Peyer's patch (tissue), 4 donors: ENCODE measurements around the gene SYNPO.

Experiments used
- CTCF ChIP-seq, 6 experiments: fragments of 450-650 bp in 4 of 6; fragments of 200-600 bp in 2 of 6; sonication (generic) in 1 of 6; IDR thresholded peaks; one replicate each; pipeline ENCODE4 v1.5.1; 2017 to 2019; ENCODE audit warnings: antibody characterized with exemption in 6 of 6, mild to moderate bottlenecking in 3 of 6, moderate library complexity in 1 of 6
- POLR2A ChIP-seq, 2 donors: fragments of 450-650 bp; IDR thresholded peaks; one replicate each; pipeline ENCODE4 v1.5.1; 2017; ENCODE audit warnings: antibody characterized with exemption in 2 of 2, mild to moderate bottlenecking in 2 of 2, moderate library complexity in 2 of 2

DNA sequence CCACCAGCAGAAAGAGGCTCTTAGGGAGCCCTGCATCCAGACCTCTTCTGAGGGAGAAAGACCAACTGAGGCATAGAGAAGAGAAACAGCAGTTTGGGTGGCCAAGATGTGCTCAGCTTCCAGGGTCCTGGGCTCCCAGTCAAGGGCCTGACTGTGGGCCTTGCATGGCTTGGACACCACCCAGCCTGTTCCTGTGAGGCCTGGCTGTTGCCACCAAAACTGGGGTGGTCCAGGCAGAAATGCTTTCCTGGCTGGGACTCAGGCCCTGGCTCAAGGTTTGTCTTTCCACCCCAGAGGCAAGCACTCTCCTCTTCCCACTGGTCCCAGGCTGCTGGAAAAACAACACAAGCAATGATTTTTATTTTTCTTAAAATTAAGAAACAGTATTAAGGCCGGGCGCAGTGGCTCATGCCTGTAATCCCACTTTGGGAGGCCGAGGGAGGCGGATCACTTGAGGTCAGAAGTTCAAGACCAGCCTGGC lies 33.9 kb downstream of the SYNPO start:
- no peak for TF ChIP-seq CTCF (IDR thresholded peaks at IDR 0.05)
- TF ChIP-seq POLR2A (IDR thresholded peaks at IDR 0.05), result no peak
